Esophagus muscularis mucosa (tissue), 4 donors: ENCODE results near the gene CCDC184.

Source experiments
- CTCF ChIP-seq, 3 experiments: fragments of 200-600 bp in 2 of 3; fragments of 450-650 bp in 1 of 3; sonication (generic) in 2 of 3; IDR thresholded peaks; one replicate each; pipeline ENCODE4 v1.5.1; 2017 to 2019; ENCODE audit warnings: antibody characterized with exemption in 3 of 3, mild to moderate bottlenecking in 2 of 3, moderate library complexity in 1 of 3
- EP300 ChIP-seq: sonication (generic); formaldehyde crosslinking; IDR thresholded peaks from one replicate; pipeline ENCODE4 v1.6.1; 2017; ENCODE audit warnings: antibody characterized with exemption
- POLR2A ChIP-seq: fragments of 450-650 bp; IDR thresholded peaks from one replicate; pipeline ENCODE4 v1.6.1; 2017; ENCODE audit warnings: antibody characterized with exemption, moderate library complexity, mild to moderate bottlenecking, low read depth
- POLR2AphosphoS5 ChIP-seq, 2 donors: sonication (generic); formaldehyde crosslinking; IDR thresholded peaks; one replicate each; pipeline ENCODE4 v1.6.1; 2017; ENCODE audit warnings: antibody characterized with exemption in 2 of 2

GRCh38 chr12:48169011-48169410 lies 14.4 kb upstream of the CCDC184 start:
- TF ChIP-seq POLR2A (no peak), CTCF (IDR thresholded peaks at IDR 0.05) (no peak), POLR2AphosphoS5 (IDR thresholded peaks at IDR 0.05) (no peak), EP300 (no peak)
